Lower leg skin (tissue), 4 donors: ENCODE results near the gene ADPRH. TPM values are rescaled to one million over a fixed set of nuclear protein-coding genes. Genes with fewer than 3 reads are reported as not detected.

ENCODE experiments used
- DNase-seq, 2 donors: peaks; one replicate each; pipeline ENCODE4 v3.0.0-alpha.2; 2019; ENCODE audit warnings: low spot score in 2 of 2
- H3K4me3 ChIP-seq: fragments of 200-600 bp; sonication (generic); 2 replicates; pipeline ENCODE4 v1.5.1; 2017; ENCODE audit warnings: mild to moderate bottlenecking, low read depth; ENCODE audit not compliant: poor library complexity, severe bottlenecking
- CTCF ChIP-seq, 3 donors: fragments of 450-650 bp; IDR thresholded peaks; one replicate each; pipeline ENCODE4 v1.5.1; 2016; ENCODE audit warnings: antibody characterized with exemption in 3 of 3, mild to moderate bottlenecking in 3 of 3, moderate library complexity in 2 of 3
- POLR2A ChIP-seq, 2 donors: fragments of 450-650 bp; IDR thresholded peaks; one replicate each; pipeline ENCODE4 v1.6.1; 2016 to 2017; ENCODE audit warnings: antibody characterized with exemption in 2 of 2, mild to moderate bottlenecking in 1 of 2, moderate library complexity in 1 of 2
- WGBS, 2 donors: methylation state at CpG; one replicate each; pipeline ENCODE4 v1.1.5; 2018; 5-methylcytosine and 5-hydroxymethylcytosine counted together
- intact Hi-C: fragments of 100-400 bp; cut with DNase I; formaldehyde crosslinking; loops from one replicate; pipeline ENCODE4 v1.15.0; 2023; ENCODE audit warnings: low total_unique reads
- total RNA-seq, 4 donors: library from RNA; depleted of rRNA; stranded (reverse); fragments of >200 nt; gene quantifications; one replicate each; pipeline ENCODE4 v1.1.0, GENCODE V29; 2016

Gene ADPRH
- total RNA-seq, 4 donors from 2014 or later: 1.1 to 3.6 (median 2.1) TPM

- TF ChIP-seq CTCF (IDR thresholded peaks at IDR 0.05) (no peak), POLR2A (IDR thresholded peaks at IDR 0.05) (no peak)
Measured at GRCh38 chr3:119625451-119626153, 46.3 kb downstream of the ADPRH start.

GRCh38 chr3:119626196-119626595, 46.9 kb downstream of the ADPRH start:
- WGBS, 2 donors: 80 to 88% methylated on average over 1 of the region's 1 CpG
- intact Hi-C loops: no loop called here
- no peak for DNase-seq
- no peak overlapping the region for H3K4me3 ChIP-seq
- no peak for TF ChIP-seq POLR2A (IDR thresholded peaks at IDR 0.05)

More at GRCh38 chr3:119625451-119626153, 46.3 kb downstream of the ADPRH start:
- 76 to 79% methylated on average over 8 of the region's 8 CpGs for WGBS, 2 donors
- intact Hi-C loops: no loop called here
- DNase-seq: no peak
- H3K4me3 ChIP-seq: no peak overlapping the region

- H3K4me3 ChIP-seq: no peak overlapping the region
- TF ChIP-seq CTCF (IDR thresholded peaks at IDR 0.05) (no peak), POLR2A (IDR thresholded peaks at IDR 0.05) (no peak)
- DNase-seq: peak in 1 of 2 donors; percentile 42
- intact Hi-C loops: no loop called here
- WGBS, 2 donors: 57 to 67% methylated on average over 8 of the region's 8 CpGs
Measured at GRCh38 chr3:119627461-119627860, 48.2 kb downstream of the ADPRH start.

GRCh38 chr3:119628390-119628789, 49.1 kb downstream of the ADPRH start:
- H3K4me3 ChIP-seq: no peak overlapping the region
- DNase-seq: no peak
- intact Hi-C loops: no loop called here
- 72 to 77% methylated on average over 4 of the region's 4 CpGs for WGBS, 2 donors
- TF ChIP-seq POLR2A (IDR thresholded peaks at IDR 0.05): no peak
- no peak for TF ChIP-seq CTCF (IDR thresholded peaks at IDR 0.05)

GRCh38 chr3:119628816-119629445, 49.6 kb downstream of the ADPRH start:
- intact Hi-C loops: no loop called here
- WGBS, 2 donors: 19 to 61% methylated on average over 1 of the region's 1 CpG

More at GRCh38 chr3:119628816-119629445, 49.6 kb downstream of the ADPRH start:
- no peak for DNase-seq
- TF ChIP-seq CTCF (IDR thresholded peaks at IDR 0.05) (no peak), POLR2A (IDR thresholded peaks at IDR 0.05) (no peak)
- H3K4me3 ChIP-seq: no peak overlapping the region
